GM18519 (cell line): ENCODE results near the gene OGDH.
"Not testable (repeated sequence)": the region's sequence is repeated elsewhere in the genome, so short reads cannot be mapped to it uniquely, and the experiment has no call there.

Source experiments
- ATAC-seq: cut with Tn5 transposase; IDR thresholded peaks from one replicate; pipeline ENCODE4 v1.9.1; 2021; ENCODE audit warnings: mild to moderate bottlenecking, moderate library complexity; ENCODE audit not compliant: unreplicated experiment, low FRiP score

The OGDH gene

GRCh38 chr7:44580945-44581878, 25.2 kb upstream of the OGDH start:
- peak; percentile 9 for ATAC-seq

- peak; percentile 66 for ATAC-seq
These were observed 24.4 kb upstream of the OGDH start, which contains the start of gene TMED4 for GRCh38 chr7:44581879-44582603. Gene TMED4, minus strand, starts transcription at chr7:44582231. Its CDS starts 25 bp downstream, at chr7:44582206.

GRCh38 chr7:44583146-44583865, 23.1 kb upstream of the OGDH start:
- ATAC-seq, result no peak

- no peak for ATAC-seq
These were observed 18.4 kb upstream of the OGDH start for GRCh38 chr7:44587843-44588711.

- no peak for ATAC-seq
These were observed 15.5 kb upstream of the OGDH start for GRCh38 chr7:44590910-44591309.

- ATAC-seq, result no peak
These were observed 10.3 kb upstream of the OGDH start for GRCh38 chr7:44595934-44596635.

GRCh38 chr7:44597181-44597580, 9.2 kb upstream of the OGDH start:
- not testable (repeated sequence) for ATAC-seq

GRCh38 chr7:44599222-44599621, 7.2 kb upstream of the OGDH start:
- no peak for ATAC-seq

- no peak for ATAC-seq
These were observed 3.9 kb upstream of the OGDH start for GRCh38 chr7:44602576-44602910.

GRCh38 chr7:44603193-44603592, 3.2 kb upstream of the OGDH start:
- no peak for ATAC-seq

- ATAC-seq, result no peak
These were observed 1.5 kb upstream of the OGDH start for GRCh38 chr7:44604941-44605340.

- ATAC-seq, result no peak
These were observed 978 bp downstream of the OGDH start for GRCh38 chr7:44607141-44608068.

GRCh38 chr7:44608916-44609648, 2.7 kb downstream of the OGDH start:
- ATAC-seq, result no peak

GRCh38 chr7:44609829-44610228, 3.4 kb downstream of the OGDH start:
- ATAC-seq, result no peak

- ATAC-seq, result no peak
These were observed 8.8 kb downstream of the OGDH start for GRCh38 chr7:44615149-44615611.

GRCh38 chr7:44615793-44616192, 9.4 kb downstream of the OGDH start:
- no peak for ATAC-seq

- no peak for ATAC-seq
These were observed 10.1 kb downstream of the OGDH start for GRCh38 chr7:44616545-44616944.
